KMS-11 (cell line): ENCODE measurements around the gene CCDC93.

Experiments used
- H2AFZ ChIP-seq: fragments of 200-600 bp; sonication (generic); 2 replicates; pipeline ENCODE4 v1.6.1; 2016; ENCODE audit warnings: antibody characterized with exemption, mixed run types, low read depth
- H3K27ac ChIP-seq: fragments of 200-600 bp; sonication (generic); 2 replicates; pipeline ENCODE4 v1.6.1; 2016; ENCODE audit warnings: mild to moderate bottlenecking, mixed run types
- H3K27me3 ChIP-seq: fragments of 200-600 bp; sonication (generic); 2 replicates; pipeline ENCODE4 v1.6.1; 2017; ENCODE audit warnings: mild to moderate bottlenecking, low read depth, mixed run types, moderate library complexity; ENCODE audit not compliant: insufficient read depth
- H3K36me3 ChIP-seq: fragments of 200-600 bp; sonication (generic); 2 replicates; pipeline ENCODE4 v1.6.1; 2017; ENCODE audit warnings: mild to moderate bottlenecking, mixed run types; ENCODE audit not compliant: insufficient read depth
- H3K4me1 ChIP-seq: fragments of 200-600 bp; sonication (generic); 2 replicates; pipeline ENCODE4 v1.6.1; 2016; ENCODE audit warnings: mild to moderate bottlenecking, low read depth, mixed run types; ENCODE audit not compliant: poor library complexity, severe bottlenecking
- H3K4me2 ChIP-seq: fragments of 200-600 bp; sonication (generic); 2 replicates; pipeline ENCODE4 v1.7.0; 2016; ENCODE audit warnings: mild to moderate bottlenecking, mixed run types
- H3K4me3 ChIP-seq: fragments of 200-600 bp; sonication (generic); IDR thresholded peaks from 2 replicates; pipeline ENCODE4 v1.6.1; 2017; ENCODE audit warnings: low read depth, low read length, mixed read lengths; ENCODE audit not compliant: insufficient read depth
- H3K79me2 ChIP-seq: fragments of 200-600 bp; sonication (generic); 2 replicates; pipeline ENCODE4 v1.6.1; 2016; ENCODE audit warnings: low read depth, mixed run types; ENCODE audit not compliant: insufficient read depth
- H3K9ac ChIP-seq: fragments of 200-600 bp; sonication (generic); 2 replicates; pipeline ENCODE4 v1.6.1; 2016; ENCODE audit warnings: mild to moderate bottlenecking, mixed run types
- H4K20me1 ChIP-seq: fragments of 200-600 bp; sonication (generic); 2 replicates; pipeline ENCODE4 v1.6.1; 2016; ENCODE audit warnings: mild to moderate bottlenecking, mixed run types; ENCODE audit not compliant: insufficient read depth
- CTCF ChIP-seq: fragments of 200-600 bp; sonication (generic); conservative IDR thresholded peaks from 2 replicates; pipeline ENCODE4 v1.6.1; 2017; ENCODE audit warnings: low read depth, mild to moderate bottlenecking, antibody characterized with exemption, low read length, moderate library complexity, mixed read lengths

The CCDC93 gene

GRCh38 chr2:118032169-118033013, 18.5 kb upstream of the CCDC93 start:
- Histone ChIP-seq H3K27me3 (no peaks in the 10 kb centered on the region), H3K79me2 (no peaks in the 10 kb centered on the region)

GRCh38 chr2:118031566-118031965, 17.7 kb upstream of the CCDC93 start:
- no peak overlapping the region for H3K27ac ChIP-seq
- no peak overlapping the region for H3K9ac ChIP-seq
- H3K4me3 ChIP-seq: no peak overlapping the region
- no peak for TF ChIP-seq CTCF
- no peaks in the 10 kb centered on the region for H3K27me3 ChIP-seq
- H3K4me2 ChIP-seq: no peak overlapping the region
- H3K36me3 ChIP-seq: no peaks in the 10 kb centered on the region
- H4K20me1 ChIP-seq: no peaks in the 10 kb centered on the region
- H3K79me2 ChIP-seq: no peaks in the 10 kb centered on the region
- no peaks in the 10 kb centered on the region for H3K4me1 ChIP-seq
- H2AFZ ChIP-seq: no peak overlapping the region

More at GRCh38 chr2:118032169-118033013, 18.5 kb upstream of the CCDC93 start:
- H3K27ac ChIP-seq: no peak overlapping the region
- H3K36me3 ChIP-seq: no peaks in the 10 kb centered on the region
- no peak overlapping the region for H3K4me2 ChIP-seq
- H3K4me1 ChIP-seq: no peaks in the 10 kb centered on the region
- no peaks in the 10 kb centered on the region for H4K20me1 ChIP-seq
- no peak overlapping the region for H3K4me3 ChIP-seq
- TF ChIP-seq CTCF: peak; percentile 78
- no peak overlapping the region for H2AFZ ChIP-seq
- no peak overlapping the region for H3K9ac ChIP-seq

GRCh38 chr2:118029025-118029424, 15.2 kb upstream of the CCDC93 start:
- no peak overlapping the region for H3K4me3 ChIP-seq
- no peak overlapping the region for H2AFZ ChIP-seq
- H4K20me1 ChIP-seq: no peaks in the 10 kb centered on the region
- TF ChIP-seq CTCF: no peak
- no peak overlapping the region for H3K9ac ChIP-seq
- no peaks in the 10 kb centered on the region for H3K79me2 ChIP-seq
- no peak overlapping the region for H3K27ac ChIP-seq
- H3K27me3 ChIP-seq: no peaks in the 10 kb centered on the region
- H3K4me2 ChIP-seq: no peak overlapping the region
- no peaks in the 10 kb centered on the region for H3K36me3 ChIP-seq
- no peaks in the 10 kb centered on the region for H3K4me1 ChIP-seq

GRCh38 chr2:118021356-118021755, 7.5 kb upstream of the CCDC93 start:
- Histone ChIP-seq H2AFZ (no peak overlapping the region), H3K9ac (no peak overlapping the region), H3K79me2 (no peaks in the 10 kb centered on the region), H3K4me1 (no peaks in the 10 kb centered on the region), H3K27ac (no peak overlapping the region), H3K4me2 (no peak overlapping the region), H3K27me3 (no peaks in the 10 kb centered on the region), H4K20me1 (no peaks in the 10 kb centered on the region), H3K4me3 (no peak overlapping the region), H3K36me3 (no peaks in the 10 kb centered on the region)
- TF ChIP-seq CTCF: no peak
